ENCODE measurements around the gene SMIM9. TPM values are rescaled to one million over a fixed set of nuclear protein-coding genes. Genes with fewer than 3 reads are reported as not detected.

The SMIM9 gene
- total and polyA plus RNA-seq, 10 donors, result 1.3 to 4.9 TPM; not detected in 8

- Histone ChIP-seq H3K36me3 (no peaks in the 10 kb centered on the region), H3K27ac (peak overlapping the region in 7 of 8 donors; percentile 66 to 90 (median 84)), H3K4me1 (peaks cover 0 to 49% (median 24%) of the 10 kb centered on the region in 6 donors), H3K4me3 (peak overlapping the region; percentile 60 to 87 (median 64)), H3K27me3 (replicated peaks in 1 of 7) (no peaks in the 10 kb centered on the region), H3K9me3 (peaks cover 0 to 9% (median 0%) of the 10 kb centered on the region in 8 donors)
- intact Hi-C loops (cut with DNase I; ENCODE audit: low total_unique reads), result no loop called here
- DNase-seq, result no peak
- TF ChIP-seq POLR2A (IDR thresholded peaks at IDR 0.05) (no peak), POLR2AphosphoS5 (IDR thresholded peaks at IDR 0.05) (no peak), CTCF (IDR thresholded peaks at IDR 0.05 in 8 of 11, conservative IDR thresholded peaks at IDR 0.05 in 3 of 11) (no peak)
- 9 to 41% (median 16%) methylated on average over 10 to 13 of the region's 13 CpGs for WGBS, 5 donors
Measured at GRCh38 chrX:154805696-154806091, 28.8 kb downstream of the SMIM9 start.

GRCh38 chrX:154804957-154805695, 29.3 kb downstream of the SMIM9 start, which contains the start of gene MPP1:
TSS of gene MPP1 (minus strand) at chrX:154805485. CDS start at chrX:154805373, 112 bp downstream.
- intact Hi-C loops (cut with DNase I; ENCODE audit: low total_unique reads), result no loop called here
- Histone ChIP-seq H3K27ac (peak within 1 kb of the TSS; percentile 42 to 90 (median 82)), H3K4me3 (peak within 1 kb of the TSS; percentile 60 to 87 (median 64)), H3K9me3 (peaks cover 0 to 9% (median 0%) of the 10 kb centered on the region in 8 donors), H3K36me3 (no peaks in the 10 kb centered on the region), H3K27me3 (replicated peaks in 1 of 7) (no peaks in the 10 kb centered on the region), H3K4me1 (peaks cover 0 to 55% (median 27%) of the 10 kb centered on the region in 6 donors)
- 0 to 46% (median 1%) methylated on average over 14 to 65 of the region's 65 CpGs for WGBS, 5 donors
- no peak for TF ChIP-seq POLR2A (IDR thresholded peaks at IDR 0.05)
- TF ChIP-seq CTCF (IDR thresholded peaks at IDR 0.05 in 8 of 11, conservative IDR thresholded peaks at IDR 0.05 in 3 of 11), result peak in 1 of 11 experiments; percentile 27
- peak; percentile 65 to 86 (median 82) for TF ChIP-seq POLR2AphosphoS5 (IDR thresholded peaks at IDR 0.05)
- peak; percentile 93 for DNase-seq

- TF ChIP-seq POLR2A (IDR thresholded peaks at IDR 0.05), result no peak
- TF ChIP-seq CTCF (IDR thresholded peaks at IDR 0.05 in 8 of 11, conservative IDR thresholded peaks at IDR 0.05 in 3 of 11), result no peak
- no peak for TF ChIP-seq POLR2AphosphoS5 (IDR thresholded peaks at IDR 0.05)
- Histone ChIP-seq H3K4me1 (peaks cover 0 to 62% (median 30%) of the 10 kb centered on the region in 6 donors), H3K27me3 (replicated peaks in 1 of 7) (no peaks in the 10 kb centered on the region), H3K4me3 (peak overlapping the region; percentile 60 to 87 (median 64)), H3K36me3 (no peaks in the 10 kb centered on the region), H3K9me3 (peaks cover 0 to 9% (median 0%) of the 10 kb centered on the region in 8 donors), H3K27ac (peak overlapping the region; percentile 42 to 90 (median 82))
- 18 to 39% (median 29%) methylated on average over 7 of the region's 7 CpGs for WGBS, 5 donors
- intact Hi-C loops (cut with DNase I; ENCODE audit: low total_unique reads), result no loop called here
- no peak for DNase-seq
Measured at GRCh38 chrX:154804261-154804956, 30.1 kb downstream of the SMIM9 start.

GRCh38 chrX:154802947-154803346, 31.5 kb downstream of the SMIM9 start:
- DNase-seq, result no peak
- peaks cover 0 to 71% (median 35%) of the 10 kb centered on the region in 6 donors for H3K4me1 ChIP-seq
- intact Hi-C loops (cut with DNase I; ENCODE audit: low total_unique reads), result no loop called here
- no peaks in the 10 kb centered on the region for H3K27me3 ChIP-seq (replicated peaks in 1 of 7)
- H3K27ac ChIP-seq, result peak overlapping the region; percentile 4 to 90 (median 78)
- WGBS, 5 donors, result 48 to 67% (median 61%) methylated on average over 2 of the region's 2 CpGs
- H3K4me3 ChIP-seq, result peak overlapping the region in 2 of 8 donors; percentile 72 to 87
- peaks cover 0 to 9% (median 0%) of the 10 kb centered on the region in 8 donors for H3K9me3 ChIP-seq
- H3K36me3 ChIP-seq, result no peaks in the 10 kb centered on the region
- no peak for TF ChIP-seq POLR2A (IDR thresholded peaks at IDR 0.05)
- TF ChIP-seq CTCF (IDR thresholded peaks at IDR 0.05 in 8 of 11, conservative IDR thresholded peaks at IDR 0.05 in 3 of 11), result no peak
- no peak for TF ChIP-seq POLR2AphosphoS5 (IDR thresholded peaks at IDR 0.05)
